ENCODE results near the gene FAM20C.
"Not testable (repeated sequence)": the region's sequence is repeated elsewhere in the genome, so short reads cannot be mapped to it uniquely, and the experiment has no call there.

Gene FAM20C

DNA sequence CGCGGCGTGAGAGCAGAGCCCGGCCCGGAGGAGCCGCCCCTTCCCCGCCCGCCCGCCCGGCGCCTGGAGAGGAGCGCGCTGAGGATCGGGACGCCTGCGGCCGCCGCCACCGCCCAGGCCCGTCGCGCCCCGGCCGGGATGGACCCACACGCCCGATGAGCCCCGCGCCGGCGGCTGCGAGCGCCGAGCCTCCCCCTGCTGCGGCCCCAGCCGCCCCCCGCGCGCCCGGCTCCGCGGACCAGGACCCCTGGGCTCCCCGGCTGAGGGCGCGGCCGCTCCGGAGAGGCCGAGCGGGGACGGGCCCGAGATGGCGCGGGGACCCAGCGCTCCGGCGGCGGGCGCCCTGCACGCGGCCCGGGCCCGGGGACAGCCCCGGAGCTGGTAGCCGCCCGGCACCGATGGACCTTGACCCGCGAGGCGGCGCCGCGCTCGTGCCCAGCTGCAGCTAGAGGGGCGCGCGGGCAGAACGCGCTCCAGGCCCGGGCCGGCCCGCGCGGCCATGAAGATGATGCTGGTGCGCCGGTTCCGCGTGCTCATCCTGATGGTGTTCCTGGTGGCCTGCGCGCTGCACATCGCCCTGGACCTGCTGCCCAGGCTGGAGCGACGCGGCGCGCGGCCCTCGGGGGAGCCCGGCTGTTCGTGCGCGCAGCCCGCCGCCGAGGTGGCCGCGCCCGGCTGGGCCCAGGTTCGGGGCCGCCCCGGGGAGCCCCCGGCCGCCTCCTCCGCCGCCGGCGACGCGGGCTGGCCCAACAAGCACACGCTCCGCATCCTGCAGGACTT lies 520 bp downstream of the FAM20C start:
- DNase-seq (ENCODE audit: low read depth in 3 of 3): no peak

GRCh38 chr7:193481-194251 lies 1.3 kb downstream of the FAM20C start:
- DNase-seq (ENCODE audit: low read depth in 3 of 3): no peak

- DNase-seq (ENCODE audit: low read depth in 3 of 3): no peak
Measured at GRCh38 chr7:194252-195009, 2.1 kb downstream of the FAM20C start.

GRCh38 chr7:195010-195829 lies 2.8 kb downstream of the FAM20C start:
- DNase-seq (ENCODE audit: low read depth in 3 of 3): no peak

- no peak for DNase-seq (ENCODE audit: low read depth in 3 of 3)
Measured at GRCh38 chr7:195830-196128, 3.4 kb downstream of the FAM20C start.

- no peak for DNase-seq (ENCODE audit: low read depth in 3 of 3)
Measured at GRCh38 chr7:196283-196682, 3.9 kb downstream of the FAM20C start.

DNA sequence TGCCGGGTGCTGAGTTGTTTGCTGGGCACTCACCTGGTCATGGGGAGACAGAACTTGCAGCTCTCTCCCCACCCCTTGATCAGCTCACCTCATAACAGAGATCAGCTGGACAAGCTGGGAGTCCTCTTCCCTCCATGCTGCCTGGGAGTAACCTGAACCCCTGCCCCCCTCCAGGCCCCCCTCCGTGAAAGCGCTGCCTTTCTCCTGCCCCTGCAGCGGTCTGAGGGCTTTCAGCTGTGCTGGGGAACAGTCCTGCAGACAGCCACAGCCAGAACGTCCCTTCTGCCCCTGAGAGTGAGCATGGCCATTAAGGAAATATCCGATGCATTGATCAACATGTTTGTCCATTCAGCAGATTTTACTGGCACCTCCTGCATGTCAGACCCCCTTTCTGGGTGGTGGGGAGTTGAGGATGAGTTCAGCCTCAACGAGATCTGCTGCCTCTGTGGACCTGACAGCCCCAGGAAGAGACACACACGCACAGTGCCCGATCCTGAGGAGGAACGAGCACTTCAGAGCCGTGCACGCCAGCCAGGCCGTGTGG lies 4.5 kb downstream of the FAM20C start:
- DNase-seq (ENCODE audit: low read depth in 3 of 3): no peak

GRCh38 chr7:197413-198335 lies 5.3 kb downstream of the FAM20C start:
- no peak for DNase-seq (ENCODE audit: low read depth in 3 of 3)

GRCh38 chr7:199483-200249 lies 7.3 kb downstream of the FAM20C start:
- no peak for DNase-seq (ENCODE audit: low read depth in 3 of 3)

- DNase-seq (ENCODE audit: low read depth in 3 of 3): no peak
Measured at GRCh38 chr7:200290-200689, 7.9 kb downstream of the FAM20C start.

DNA sequence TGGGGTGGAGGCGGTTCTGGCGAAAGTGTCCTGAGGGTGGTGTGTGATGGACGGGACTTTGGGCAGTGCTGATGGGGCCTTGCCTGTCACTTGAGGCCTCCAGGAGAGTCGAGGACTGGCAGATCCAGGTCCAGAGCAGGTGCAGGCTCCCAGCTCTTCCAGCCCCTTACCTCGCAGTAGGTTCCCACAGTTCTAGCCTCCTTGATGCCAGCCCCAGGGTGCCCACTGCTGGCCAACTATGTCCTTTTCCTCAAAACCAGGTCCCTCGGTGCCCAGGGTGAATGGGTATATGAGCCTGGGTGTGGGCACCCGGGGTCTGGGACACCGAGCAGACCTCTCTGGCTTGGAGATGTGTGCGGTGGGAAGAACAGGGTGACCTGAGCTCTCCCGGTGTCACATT lies 8.3 kb downstream of the FAM20C start:
- DNase-seq (ENCODE audit: low read depth in 3 of 3): no peak

DNA sequence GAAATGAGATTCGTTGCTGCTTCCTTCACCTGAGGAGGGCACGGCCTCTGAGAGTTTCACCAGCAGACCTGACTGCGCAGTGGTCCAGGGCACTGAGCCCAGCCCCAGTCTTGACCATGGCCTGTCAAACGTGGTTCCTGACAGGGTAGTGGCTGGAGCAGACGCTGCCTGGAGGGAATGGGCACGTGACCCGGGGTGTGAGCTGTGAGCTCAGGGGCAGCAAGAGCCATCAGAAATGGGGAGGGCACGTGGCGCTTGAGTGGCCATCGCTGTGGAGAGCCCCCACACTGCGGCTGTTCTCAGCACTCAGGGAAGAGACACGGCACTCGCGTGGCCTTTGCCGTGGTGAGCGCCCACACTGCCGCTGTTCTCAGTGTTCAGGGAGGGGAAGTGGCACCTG lies 12.0 kb downstream of the FAM20C start:
- no peak for DNase-seq (ENCODE audit: low read depth in 3 of 3)

DNA sequence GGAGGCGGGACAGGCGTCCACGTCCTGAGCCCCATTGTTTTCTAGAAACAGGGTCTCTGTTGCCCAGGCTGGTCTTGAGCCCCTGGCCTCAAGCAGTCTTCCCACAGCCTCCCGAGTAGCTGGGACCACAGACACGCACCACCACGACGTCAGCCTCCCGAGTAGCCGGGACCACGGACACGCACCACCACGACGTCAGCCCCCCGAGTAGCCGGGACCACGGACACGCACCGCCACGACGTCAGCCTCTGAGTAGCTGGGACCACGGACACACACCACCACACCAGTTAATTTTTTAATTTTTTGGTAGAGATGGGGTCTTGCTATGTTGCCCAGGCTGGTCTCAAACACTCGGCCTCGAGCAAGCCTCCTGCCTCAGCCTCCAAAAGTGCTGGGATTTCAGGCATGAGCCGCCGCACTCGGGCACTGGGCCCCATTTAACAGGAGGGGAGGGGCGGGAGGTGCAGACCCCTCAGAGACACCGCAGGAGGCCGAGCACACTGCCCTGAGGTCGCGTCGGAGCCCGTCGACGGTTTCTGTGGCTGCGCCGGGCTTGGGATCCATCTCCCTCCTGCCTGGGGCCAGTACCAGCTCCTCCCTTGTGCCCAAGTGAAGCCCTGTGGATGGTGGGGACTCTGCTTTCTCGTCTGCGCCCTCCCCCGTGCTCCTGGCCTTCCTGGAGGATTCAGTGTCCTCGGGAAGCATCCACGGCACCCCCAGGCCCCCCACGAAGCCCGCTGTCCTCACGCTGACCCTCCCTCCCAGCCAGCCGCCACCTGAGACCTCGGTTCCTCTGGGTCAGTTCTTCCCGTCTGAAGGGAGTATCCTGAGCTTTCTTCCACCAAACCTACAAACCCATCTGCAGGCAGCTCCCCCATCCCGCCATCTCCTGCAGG lies 13.0 kb downstream of the FAM20C start:
- DNase-seq (ENCODE audit: low read depth in 3 of 3): no peak

- not testable (repeated sequence) for DNase-seq (ENCODE audit: low read depth in 3 of 3)
Measured at GRCh38 chr7:206351-206750, 14.0 kb downstream of the FAM20C start.

DNA sequence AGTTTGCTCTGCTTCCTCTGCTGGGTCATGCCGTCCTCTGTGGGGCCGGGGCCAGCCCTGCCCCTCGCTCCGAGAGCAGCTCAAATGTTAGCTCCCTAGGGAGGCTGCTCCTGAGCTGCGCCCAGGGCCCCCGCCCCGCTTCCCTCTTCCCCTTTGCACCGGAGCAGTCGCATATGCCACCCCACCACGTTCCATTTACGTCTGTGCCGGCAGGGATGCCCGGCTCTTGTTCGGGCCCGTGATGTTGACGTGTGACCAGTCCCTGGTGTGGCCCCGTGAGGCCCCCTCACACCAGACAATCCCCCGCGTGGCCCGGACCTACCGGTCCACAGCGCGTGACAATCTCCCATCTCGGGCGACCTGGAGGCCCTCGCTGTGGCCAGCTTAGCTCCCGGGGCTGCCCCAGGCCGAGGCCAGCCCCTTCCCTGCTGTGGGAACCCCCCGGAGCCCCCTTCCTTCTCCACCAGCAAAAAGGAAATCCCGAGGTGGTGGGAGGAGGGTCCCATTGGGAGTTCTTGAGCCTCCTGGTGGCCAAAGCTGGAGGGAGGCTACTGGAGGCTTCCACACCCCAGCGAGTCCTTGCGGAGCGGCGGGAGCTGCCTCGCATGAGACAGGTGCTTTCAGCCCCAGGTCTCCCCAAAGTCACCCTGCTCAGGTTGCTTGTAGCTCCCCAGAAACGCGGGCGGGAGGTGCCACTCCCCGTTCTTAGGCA lies 15.2 kb downstream of the FAM20C start:
- DNase-seq (ENCODE audit: low read depth in 3 of 3): no peak

- DNase-seq (ENCODE audit: low read depth in 3 of 3): no peak
Measured at GRCh38 chr7:208130-208673, 15.8 kb downstream of the FAM20C start.

DNA sequence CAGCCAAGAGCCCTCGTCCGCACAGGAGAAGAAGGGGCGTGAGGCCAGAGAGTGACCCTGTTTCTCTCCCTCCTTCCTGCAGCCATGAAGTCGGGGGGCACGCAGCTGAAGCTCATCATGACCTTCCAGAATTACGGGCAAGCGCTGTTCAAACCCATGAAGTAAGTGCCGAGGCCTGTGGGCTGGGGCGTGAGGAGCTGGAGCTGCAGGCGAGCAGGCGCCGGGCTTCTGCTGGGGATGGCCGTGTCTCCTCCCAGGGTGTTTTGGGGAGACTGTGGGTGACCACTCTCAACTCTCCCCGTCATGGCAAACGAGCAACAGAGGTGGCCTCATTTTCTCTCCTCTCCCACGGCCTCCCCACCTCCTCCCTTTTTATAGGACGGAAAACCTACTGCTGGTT lies 16.4 kb downstream of the FAM20C start:
- no peak for DNase-seq (ENCODE audit: low read depth in 3 of 3)

DNA sequence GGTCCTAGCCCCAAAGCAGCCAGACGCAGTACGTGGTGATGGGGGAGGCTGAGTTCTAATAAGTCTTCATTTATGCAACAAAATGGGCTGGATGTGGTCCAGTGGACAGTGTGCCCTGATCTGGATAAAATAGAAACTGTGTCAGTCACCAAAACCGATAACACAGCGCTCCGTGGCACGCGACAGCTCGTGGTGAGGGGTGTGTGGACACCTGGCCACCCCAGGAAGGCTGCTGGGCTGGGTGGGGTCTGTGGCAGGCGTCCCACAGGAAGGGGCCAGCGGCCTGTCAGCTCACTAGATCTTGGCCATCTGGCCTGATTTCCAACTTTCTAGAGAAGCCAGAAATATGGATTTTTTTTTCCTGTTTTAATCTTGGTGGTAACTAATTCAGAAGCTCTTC lies 17.0 kb downstream of the FAM20C start:
- no peak for DNase-seq (ENCODE audit: low read depth in 3 of 3)

Data from stimulated activated CD4-positive, alpha-beta T cell treated with anti-CD3 and anti-CD28 coated beads, TNF-alpha, amount 100 ng/mL, for 48 hours (primary cell).